Subcutaneous adipose tissue (tissue), 4 donors: ENCODE results near the gene DGKQ. TPM values are rescaled to one million over a fixed set of nuclear protein-coding genes. Genes with fewer than 3 reads are reported as not detected.

Experiments
- total RNA-seq, 4 donors: library from RNA; depleted of rRNA; stranded (reverse); fragments of >200 nt; gene quantifications; one replicate each; pipeline ENCODE4 v1.1.0, GENCODE V29; 2016
- TF ChIP-seq, protein P1 (sequence below): fragments of 450-650 bp; IDR thresholded peaks from one replicate; pipeline ENCODE4 v1.5.1; 2016; ENCODE audit warnings: low read depth, mild to moderate bottlenecking, control low read depth, antibody characterized with exemption, moderate library complexity

DGKQ gene
- total RNA-seq, 4 donors from 2014 or later: 2.9 to 12.2 (median 5.5) TPM

DNA sequence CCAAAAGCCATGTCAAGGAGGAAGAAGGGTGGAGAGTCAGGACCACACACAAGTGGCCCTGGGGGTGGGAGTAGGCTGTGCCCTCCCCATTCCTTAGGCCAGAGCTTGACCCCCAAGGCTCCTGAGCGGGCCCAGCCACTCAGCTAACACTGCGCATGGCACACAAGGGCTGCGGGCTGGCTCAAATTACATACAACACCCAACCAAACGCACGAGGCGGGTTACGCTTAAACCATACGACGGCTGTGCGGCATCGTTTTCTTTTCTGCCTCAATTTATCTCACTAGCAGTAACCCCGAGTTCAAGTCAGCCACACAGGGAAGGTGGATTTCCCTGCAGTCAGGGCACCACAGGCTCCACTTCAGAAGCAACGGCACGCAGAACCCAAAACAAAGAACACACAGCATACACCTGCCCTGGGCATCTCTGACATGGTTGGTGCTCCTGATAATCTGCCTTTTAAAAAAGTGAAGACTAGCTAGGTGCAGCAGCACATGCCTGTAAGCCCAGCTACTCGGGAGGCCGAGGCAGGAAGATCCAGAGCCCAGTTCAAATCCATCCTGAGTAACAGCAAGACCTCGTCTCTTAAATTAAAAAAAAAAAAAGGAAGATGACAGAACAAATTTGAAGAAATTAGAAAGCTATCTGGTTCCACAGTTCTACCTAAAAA lies 44.1 kb downstream of the DGKQ start:
- TF ChIP-seq, protein P1, sequence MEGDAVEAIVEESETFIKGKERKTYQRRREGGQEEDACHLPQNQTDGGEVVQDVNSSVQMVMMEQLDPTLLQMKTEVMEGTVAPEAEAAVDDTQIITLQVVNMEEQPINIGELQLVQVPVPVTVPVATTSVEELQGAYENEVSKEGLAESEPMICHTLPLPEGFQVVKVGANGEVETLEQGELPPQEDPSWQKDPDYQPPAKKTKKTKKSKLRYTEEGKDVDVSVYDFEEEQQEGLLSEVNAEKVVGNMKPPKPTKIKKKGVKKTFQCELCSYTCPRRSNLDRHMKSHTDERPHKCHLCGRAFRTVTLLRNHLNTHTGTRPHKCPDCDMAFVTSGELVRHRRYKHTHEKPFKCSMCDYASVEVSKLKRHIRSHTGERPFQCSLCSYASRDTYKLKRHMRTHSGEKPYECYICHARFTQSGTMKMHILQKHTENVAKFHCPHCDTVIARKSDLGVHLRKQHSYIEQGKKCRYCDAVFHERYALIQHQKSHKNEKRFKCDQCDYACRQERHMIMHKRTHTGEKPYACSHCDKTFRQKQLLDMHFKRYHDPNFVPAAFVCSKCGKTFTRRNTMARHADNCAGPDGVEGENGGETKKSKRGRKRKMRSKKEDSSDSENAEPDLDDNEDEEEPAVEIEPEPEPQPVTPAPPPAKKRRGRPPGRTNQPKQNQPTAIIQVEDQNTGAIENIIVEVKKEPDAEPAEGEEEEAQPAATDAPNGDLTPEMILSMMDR: no peak

DNA sequence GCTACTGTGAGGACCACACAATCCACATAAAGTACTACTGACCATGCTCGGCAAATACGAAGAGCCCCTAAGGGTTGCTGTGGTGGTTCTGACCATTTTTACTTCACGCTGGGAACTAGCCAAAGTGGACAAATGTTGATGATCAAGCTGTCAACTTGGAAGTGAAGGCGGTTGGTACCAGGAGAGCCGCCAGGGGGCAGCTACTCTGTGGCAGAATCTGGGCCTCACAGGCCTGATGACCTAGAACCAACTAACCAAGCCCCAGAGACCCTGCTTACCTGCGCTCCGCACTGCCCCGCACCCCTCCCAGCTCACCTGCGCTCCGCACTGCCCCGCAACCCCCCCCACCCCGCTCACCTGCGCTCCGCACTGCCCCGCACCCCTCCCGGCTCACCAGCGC lies 46.8 kb downstream of the DGKQ start:
- TF ChIP-seq, protein P1: no peak

DNA sequence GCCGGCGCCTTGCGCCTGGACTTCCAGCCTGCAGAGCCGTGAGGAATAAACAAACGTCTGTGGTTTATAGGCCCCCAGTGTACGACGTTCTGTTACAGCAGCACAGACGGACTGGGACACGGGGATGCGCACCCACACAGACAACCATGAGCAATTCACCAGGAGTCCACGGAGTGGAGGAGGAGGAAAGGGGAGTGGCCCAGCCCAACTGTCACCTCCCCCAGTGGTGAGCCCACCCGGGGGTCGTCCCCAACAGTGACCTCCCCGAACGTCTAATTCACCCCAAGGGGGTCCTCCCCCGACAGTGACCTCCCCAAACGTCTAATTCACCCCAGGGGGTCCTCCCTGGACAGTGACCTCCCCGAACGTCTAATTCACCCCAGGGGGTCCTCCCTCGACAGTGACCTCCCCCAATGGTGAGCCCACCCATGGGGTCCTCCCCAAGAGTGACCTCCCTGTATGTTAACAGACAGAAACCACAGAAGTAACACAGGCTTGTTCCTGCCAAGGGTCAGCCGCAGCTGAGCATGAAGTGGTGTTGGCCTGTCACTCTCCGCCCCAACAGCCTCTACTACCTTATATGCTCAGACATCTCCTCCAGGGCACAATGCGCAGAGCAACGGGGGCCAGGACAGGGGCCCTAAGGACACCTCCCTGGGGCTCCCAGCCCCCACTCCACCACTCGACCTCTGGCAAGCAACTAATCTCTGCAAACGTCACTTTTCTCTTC lies 47.4 kb downstream of the DGKQ start:
- TF ChIP-seq, protein P1: no peak

DNA sequence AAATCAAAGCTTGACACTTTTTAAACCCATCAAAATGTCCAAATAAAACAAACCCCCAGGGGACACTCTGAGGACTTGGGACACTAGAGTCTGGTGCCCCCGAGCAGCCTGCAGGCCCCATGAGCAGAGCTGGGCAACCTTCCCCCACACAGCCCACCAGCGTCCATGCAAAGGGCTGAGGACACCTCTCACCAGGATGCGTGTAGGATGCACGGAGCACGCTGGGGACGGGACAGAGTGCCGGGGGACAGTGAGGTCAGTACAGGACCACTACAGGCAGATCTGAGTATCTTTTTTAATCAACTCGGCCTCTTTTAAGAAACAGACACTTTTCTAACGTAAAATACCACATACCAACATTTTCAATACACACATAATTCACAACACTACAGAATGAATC lies 48.2 kb downstream of the DGKQ start:
- TF ChIP-seq, protein P1: no peak

DNA sequence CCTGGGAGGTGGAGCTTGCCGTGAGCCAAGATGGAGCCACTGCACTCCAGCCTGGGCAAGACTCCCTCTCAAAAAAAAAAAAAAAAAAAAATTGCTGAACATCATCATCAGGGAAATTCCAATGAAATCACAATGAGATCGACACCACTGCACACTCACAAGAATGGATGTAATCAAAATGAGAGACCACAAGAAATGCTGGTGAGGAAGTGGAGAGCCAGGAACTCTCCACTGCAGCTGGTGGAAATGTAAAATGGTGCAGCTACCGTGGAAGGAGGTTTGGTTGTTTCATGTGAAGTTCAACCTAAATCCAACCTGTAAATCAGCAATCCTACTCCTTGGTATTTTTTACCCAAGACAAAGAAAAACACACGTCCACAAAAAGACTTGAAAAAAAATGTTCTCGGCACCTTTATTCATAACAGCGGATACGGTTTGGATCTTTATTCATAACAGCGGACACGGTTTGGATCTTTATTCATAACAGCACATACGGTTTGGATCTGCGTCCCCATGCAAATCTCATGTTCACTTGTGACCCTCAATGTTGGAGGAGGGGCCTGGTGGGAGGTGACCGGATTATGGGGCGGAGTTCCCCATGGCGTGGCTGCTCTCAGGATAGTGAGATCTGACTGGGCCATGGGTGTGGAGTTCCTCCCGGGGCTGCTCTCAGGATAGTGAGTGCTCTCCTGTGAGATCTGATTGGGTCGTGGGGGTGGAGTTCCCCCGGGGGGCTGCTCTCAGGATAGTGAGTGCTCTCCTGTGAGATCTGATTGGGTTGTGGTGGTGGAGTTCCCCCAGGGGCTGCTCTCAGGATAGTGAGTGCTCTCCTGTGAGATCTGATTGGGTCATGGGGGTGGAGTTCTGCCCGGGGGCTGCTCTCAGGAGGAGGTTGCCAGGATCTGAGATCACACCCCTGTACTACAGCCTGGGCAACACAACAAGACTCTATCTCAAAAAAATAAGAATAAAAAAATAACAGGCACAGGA lies 49.0 kb downstream of the DGKQ start:
- TF ChIP-seq, protein P1: no peak

DNA sequence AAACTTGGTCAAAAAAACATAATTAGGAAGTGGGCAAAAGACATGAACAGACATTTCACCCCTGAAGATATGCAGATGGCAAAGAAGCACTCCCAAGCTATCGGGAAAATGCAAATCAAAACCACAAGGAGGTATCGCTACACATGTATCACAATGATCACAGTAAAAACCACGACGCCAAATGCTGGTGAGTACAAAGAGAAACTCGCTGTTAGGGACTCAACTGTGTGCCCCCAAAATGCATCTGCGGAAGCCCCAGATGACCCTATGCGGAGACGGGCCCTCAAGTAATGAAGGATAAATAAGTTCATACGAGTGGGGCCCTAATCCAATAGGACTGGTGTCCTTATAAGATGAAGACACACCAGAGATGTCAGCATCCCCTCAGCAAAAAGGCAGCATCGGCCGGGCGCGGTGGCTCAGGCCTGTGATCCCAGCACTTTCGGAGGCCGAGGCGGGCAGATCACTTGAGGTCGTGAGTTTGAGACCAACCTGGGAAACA lies 51.5 kb downstream of the DGKQ start:
- TF ChIP-seq, protein P1: no peak
